HepG2 (cell line): ENCODE measurements around the gene KBTBD3. TPM values are rescaled to one million over a fixed set of nuclear protein-coding genes. Genes with fewer than 3 reads are reported as not detected.

Source experiments
- ATAC-seq: fragments of 200-7000 bp; cut with Tn5 transposase; 3 replicates; pipeline ENCODE4 v1.9.1; 2020; ENCODE audit warnings: mild to moderate bottlenecking, moderate library complexity
- BruUV-seq: library from RNA; stranded (reverse); fragments of 400-500 nt; replicated peaks from 2 replicates; lab custom pipeline; 2021; lab: Mats Ljungman, UMichigan
- CTCF ChIA-PET: fragments of 300-600 bp; formaldehyde crosslinking; extraction: SDS; loops from one replicate; lab custom pipeline; 2021; ENCODE audit warnings: low total read pairs, inconsistent platforms, low intra/inter-chr PET ratio; lab: Yijun Ruan, JAX
- POLR2A ChIA-PET: fragments of 350-600 bp; sonication (Branson Sonifier 250); formaldehyde crosslinking; loops from one replicate; lab custom pipeline; 2020; ENCODE audit warnings: antibody characterized with exemption, inconsistent platforms; lab: Yijun Ruan, JAX
- DNase-seq: peaks from one replicate; pipeline ENCODE4 v3.0.0-alpha.2; 2015; ENCODE audit warnings: low spot score
- FAIRE-seq: peaks from 3 replicates; lab custom pipeline; 2011; peaks lifted over from hg19 to GRCh38; lab: Jason Lieb, UNC
- H2AFZ ChIP-seq: one replicate; pipeline ENCODE4 v1.6.1; 2011; ENCODE audit warnings: low read length, inconsistent platforms
- H3K27ac ChIP-seq: fragments of 300-600 bp; 3 replicates; pipeline ENCODE4 v1.8.0; 2011; ENCODE audit warnings: mixed run types, mild to moderate bottlenecking, mixed read lengths, low read length, inconsistent platforms; ENCODE audit not compliant: insufficient read depth; ENCODE audit errors: extremely low read length
- H3K27me3 ChIP-seq, 2 experiments: fragments of 200-600 bp in 1 of 2; 2 replicates in 1 of 2; 3 replicates in 1 of 2; pipeline versions ENCODE4 v1.6.0 to v1.8.0; 2011; ENCODE audit warnings: low read length in 2 of 2, mild to moderate bottlenecking in 2 of 2, moderate library complexity in 2 of 2, inconsistent platforms in 1 of 2; ENCODE audit not compliant: insufficient read depth in 2 of 2, control insufficient read depth in 1 of 2
- H3K36me3 ChIP-seq, 2 experiments: fragments of 200-600 bp in 1 of 2; replicated peaks in 1 of 2; 2 replicates in 1 of 2; 3 replicates in 1 of 2; pipeline versions ENCODE4 v1.5.1 to v1.8.0; 2011; ENCODE audit warnings: low read length in 2 of 2, inconsistent platforms in 1 of 2; ENCODE audit not compliant: insufficient read depth in 2 of 2, control insufficient read depth in 1 of 2
- H3K4me1 ChIP-seq: 2 replicates; pipeline ENCODE4 v1.5.1; 2012; ENCODE audit warnings: low read length, inconsistent platforms; ENCODE audit not compliant: insufficient read depth
- H3K4me2 ChIP-seq: 2 replicates; pipeline ENCODE4 v1.6.0; 2011; ENCODE audit warnings: low read depth, low read length, inconsistent platforms
- H3K4me3 ChIP-seq, 3 experiments: fragments of 200-600 bp in 1 of 3; sonication (generic), shearing (Covaris generic) in 1 of 3; replicated peaks in 1 of 3; 2 replicates each; pipeline ENCODE4 v1.5.1; 2011 to 2016; ENCODE audit warnings: low read length in 3 of 3, inconsistent platforms in 2 of 3, low read depth in 2 of 3, mild to moderate bottlenecking in 2 of 3, control low read depth in 1 of 3, mixed read lengths in 1 of 3; ENCODE audit not compliant: insufficient read depth in 1 of 3
- H3K79me2 ChIP-seq: one replicate; pipeline ENCODE4 v1.6.1; 2011; ENCODE audit warnings: low read length, inconsistent platforms; ENCODE audit not compliant: insufficient read depth
- H3K9ac ChIP-seq: 2 replicates; pipeline ENCODE4 v1.6.0; 2011; ENCODE audit warnings: mild to moderate bottlenecking, low read depth, low read length, inconsistent platforms; ENCODE audit not compliant: insufficient read depth
- H3K9me3 ChIP-seq: 2 replicates; pipeline ENCODE4 v1.5.1; 2012; ENCODE audit warnings: mild to moderate bottlenecking, low read length
- H4K20me1 ChIP-seq: 2 replicates; pipeline ENCODE4 v1.6.0; 2011; ENCODE audit warnings: inconsistent platforms, mild to moderate bottlenecking, low read length, moderate library complexity; ENCODE audit not compliant: insufficient read depth
- ARNT ChIP-seq: fragments of 450-650 bp; IDR thresholded peaks from 2 replicates; pipeline ENCODE4 v1.6.1; 2017
- FOXP1 ChIP-seq, 2 experiments: fragments of 450-650 bp in 1 of 2; IDR thresholded peaks; 2 replicates each; pipeline ENCODE4 v1.6.1; 2017 to 2018; ENCODE audit warnings: antibody characterized with exemption in 1 of 2
- HNRNPUL1 ChIP-seq: fragments of 200-400 bp; formaldehyde crosslinking; IDR thresholded peaks from 2 replicates; pipeline ENCODE4 v1.6.1; 2017; ENCODE audit warnings: low read depth, mild to moderate bottlenecking, low read length, moderate library complexity
- KLF13 ChIP-seq: sonication (generic); formaldehyde crosslinking; IDR thresholded peaks from 2 replicates; pipeline ENCODE4 v1.4.0; 2020; ENCODE audit warnings: mild to moderate bottlenecking, missing genetic modification reagents
- MAFF ChIP-seq: IDR thresholded peaks from 2 replicates; pipeline ENCODE4 v1.6.1; 2011; ENCODE audit warnings: low read depth, low read length, improper control_type of control experiment
- MTF2 ChIP-seq: sonication (generic); formaldehyde crosslinking; IDR thresholded peaks from 2 replicates; pipeline ENCODE4 v1.5.0; 2020; ENCODE audit warnings: missing genetic modification reagents, borderline replicate concordance
- PHF8 ChIP-seq: sonication (generic); formaldehyde crosslinking; IDR thresholded peaks from 2 replicates; pipeline ENCODE4 v1.5.0; 2020; ENCODE audit warnings: missing genetic modification reagents
- SIN3A ChIP-seq: IDR thresholded peaks from 2 replicates; pipeline ENCODE4 v1.6.1; 2011; ENCODE audit warnings: low read depth, mild to moderate bottlenecking, control low read depth, low read length, borderline replicate concordance
- SIX1 ChIP-seq: sonication (generic); formaldehyde crosslinking; IDR thresholded peaks from 2 replicates; pipeline ENCODE4 v1.4.0; 2020; ENCODE audit warnings: missing genetic modification reagents, borderline replicate concordance
- THYN1 ChIP-seq: sonication (generic); formaldehyde crosslinking; IDR thresholded peaks from 2 replicates; pipeline ENCODE4 v1.8.1; 2023; ENCODE audit warnings: low read depth, mild to moderate bottlenecking, moderate library complexity, missing genetic modification reagents, borderline replicate concordance
- ZC3H13 ChIP-seq: sonication (generic); formaldehyde crosslinking; IDR thresholded peaks from 2 replicates; pipeline ENCODE4 v1.8.1; 2023; ENCODE audit warnings: mild to moderate bottlenecking, missing genetic modification reagents, moderate library complexity
- ZEB1 ChIP-seq: IDR thresholded peaks from 2 replicates; pipeline ENCODE4 v1.6.1; 2012; ENCODE audit warnings: mild to moderate bottlenecking, low read depth, inconsistent platforms; ENCODE audit not compliant: insufficient replicate concordance
- ZFP41 ChIP-seq: sonication (generic); formaldehyde crosslinking; IDR thresholded peaks from 2 replicates; pipeline ENCODE4 v1.4.0; 2020; ENCODE audit warnings: mild to moderate bottlenecking, missing genetic modification reagents, borderline replicate concordance
- ZNF264 ChIP-seq: sonication (generic); formaldehyde crosslinking; IDR thresholded peaks from 2 replicates; pipeline ENCODE4 v1.4.0; 2020; ENCODE audit warnings: missing genetic modification reagents
- ZNF274 ChIP-seq: sonication (generic); formaldehyde crosslinking; IDR thresholded peaks from 2 replicates; pipeline ENCODE4 v1.5.1; 2020; ENCODE audit warnings: mild to moderate bottlenecking, missing genetic modification reagents
- ZNF383 ChIP-seq: sonication (generic); formaldehyde crosslinking; IDR thresholded peaks from 2 replicates; pipeline ENCODE4 v1.4.0; 2020; ENCODE audit warnings: missing genetic modification reagents, mild to moderate bottlenecking, borderline replicate concordance
- WGBS: methylation state at CpG from one replicate; pipeline ENCODE4 v1.1.6; 2017; ENCODE audit warnings: low lambda C conversion rate; 5-methylcytosine and 5-hydroxymethylcytosine counted together
- in situ Hi-C: cut with HindIII; loops from 2 replicates; pipeline ENCODE4 v1.10.0; 2017; ENCODE audit warnings: low pct_unique_long_range_greater_than_20kb; ENCODE audit not compliant: extremely low pct_ligation_motif_present
- intact Hi-C: fragments of 100-400 bp; cut with micrococcal nuclease; formaldehyde crosslinking; loops from one replicate; pipeline ENCODE4 v1.10.0; 2022; ENCODE audit not compliant: unreplicated experiment
- polyA plus RNA-seq, 8 experiments: library from polyadenylated mRNA; depleted of rRNA in 3 of 8; stranded (reverse) in 7 of 8; unstranded in 1 of 8; fragments of >200 nt; fragmentation: Illumina TruSeq in 4 of 8; extraction: Trizol in 4 of 8; gene quantifications; 2 replicates each; pipeline versions ENCODE4 v1.2.1 to v1.2.3, GENCODE V29; 2011 to 2016; ENCODE audit warnings: low read depth in 4 of 8, missing spikeins in 1 of 8, mixed read lengths in 1 of 8; ENCODE audit not compliant: insufficient read depth in 1 of 8
- total RNA-seq, 5 experiments: library from RNA; depleted of rRNA; stranded (reverse); fragments of >200 nt; fragmentation: Illumina TruSeq; extraction: Trizol; gene quantifications; 2 replicates each; pipeline ENCODE4 v1.2.3, GENCODE V29; 2016; ENCODE audit warnings: low read depth in 1 of 5
- TF ChIP-seq, protein P1 (sequence below), 2 experiments: fragments of 450-650 bp in 1 of 2; sonication (generic) in 1 of 2; formaldehyde crosslinking in 1 of 2; IDR thresholded peaks; 2 replicates each; pipeline versions ENCODE4 v1.6.1 to v1.8.0; 2016 to 2022; ENCODE audit warnings: antibody characterized with exemption in 1 of 2, mild to moderate bottlenecking in 1 of 2, missing genetic modification reagents in 1 of 2

Gene KBTBD3
- total and polyA plus RNA-seq, 2 of the 13 experiments (the other 11 are each of a cell fraction or from before 2014, with no cell fraction given): 1.8 to 7.4 TPM

GRCh38 chr11:106017093-106017492, 60.1 kb downstream of the KBTBD3 start:
- H3K4me2 ChIP-seq: no peak overlapping the region
- no peak overlapping the region for H3K9ac ChIP-seq
- no peak for ATAC-seq
- intact Hi-C loops: no loop called here
- no peak for DNase-seq
- no TSS peak for BruUV-seq
- H3K79me2 ChIP-seq: peaks cover 11% of the 10 kb centered on the region
- H4K20me1 ChIP-seq: no peaks in the 10 kb centered on the region
- peaks cover 42% of the 10 kb centered on the region for H3K4me1 ChIP-seq
- CTCF ChIA-PET: no interaction called here
- no peaks in the 10 kb centered on the region for H3K9me3 ChIP-seq
- no peak overlapping the region for H3K27ac ChIP-seq
- POLR2A ChIA-PET: no interaction called here
- FAIRE-seq: no peak
- WGBS: 97% methylated on average over 2 of the region's 2 CpGs
- no peak overlapping the region for H2AFZ ChIP-seq
- no peaks in the 10 kb centered on the region for H3K36me3 ChIP-seq
- in situ Hi-C loops: no loop called here
- H3K27me3 ChIP-seq: no peaks in the 10 kb centered on the region
- no peak overlapping the region for H3K4me3 ChIP-seq
- no peak for TF ChIP-seq ZNF274 (CRISPR knock-in tag)
- no peak for TF ChIP-seq FOXP1 (IDR thresholded peaks at IDR 0.05)
- no peak for TF ChIP-seq FOXP1 (CRISPR knock-in tag; IDR thresholded peaks at IDR 0.05)
- no peak for TF ChIP-seq THYN1 (CRISPR knock-in tag)
- no peak for TF ChIP-seq MTF2
- no peak for TF ChIP-seq ZNF383
- TF ChIP-seq ZC3H13 (CRISPR knock-in tag): no peak
- TF ChIP-seq PHF8 (CRISPR knock-in tag): no peak
- TF ChIP-seq ZNF264: no peak
- no peak for TF ChIP-seq SIX1
- TF ChIP-seq KLF13 (CRISPR knock-in tag): no peak
- TF ChIP-seq, protein P1, sequence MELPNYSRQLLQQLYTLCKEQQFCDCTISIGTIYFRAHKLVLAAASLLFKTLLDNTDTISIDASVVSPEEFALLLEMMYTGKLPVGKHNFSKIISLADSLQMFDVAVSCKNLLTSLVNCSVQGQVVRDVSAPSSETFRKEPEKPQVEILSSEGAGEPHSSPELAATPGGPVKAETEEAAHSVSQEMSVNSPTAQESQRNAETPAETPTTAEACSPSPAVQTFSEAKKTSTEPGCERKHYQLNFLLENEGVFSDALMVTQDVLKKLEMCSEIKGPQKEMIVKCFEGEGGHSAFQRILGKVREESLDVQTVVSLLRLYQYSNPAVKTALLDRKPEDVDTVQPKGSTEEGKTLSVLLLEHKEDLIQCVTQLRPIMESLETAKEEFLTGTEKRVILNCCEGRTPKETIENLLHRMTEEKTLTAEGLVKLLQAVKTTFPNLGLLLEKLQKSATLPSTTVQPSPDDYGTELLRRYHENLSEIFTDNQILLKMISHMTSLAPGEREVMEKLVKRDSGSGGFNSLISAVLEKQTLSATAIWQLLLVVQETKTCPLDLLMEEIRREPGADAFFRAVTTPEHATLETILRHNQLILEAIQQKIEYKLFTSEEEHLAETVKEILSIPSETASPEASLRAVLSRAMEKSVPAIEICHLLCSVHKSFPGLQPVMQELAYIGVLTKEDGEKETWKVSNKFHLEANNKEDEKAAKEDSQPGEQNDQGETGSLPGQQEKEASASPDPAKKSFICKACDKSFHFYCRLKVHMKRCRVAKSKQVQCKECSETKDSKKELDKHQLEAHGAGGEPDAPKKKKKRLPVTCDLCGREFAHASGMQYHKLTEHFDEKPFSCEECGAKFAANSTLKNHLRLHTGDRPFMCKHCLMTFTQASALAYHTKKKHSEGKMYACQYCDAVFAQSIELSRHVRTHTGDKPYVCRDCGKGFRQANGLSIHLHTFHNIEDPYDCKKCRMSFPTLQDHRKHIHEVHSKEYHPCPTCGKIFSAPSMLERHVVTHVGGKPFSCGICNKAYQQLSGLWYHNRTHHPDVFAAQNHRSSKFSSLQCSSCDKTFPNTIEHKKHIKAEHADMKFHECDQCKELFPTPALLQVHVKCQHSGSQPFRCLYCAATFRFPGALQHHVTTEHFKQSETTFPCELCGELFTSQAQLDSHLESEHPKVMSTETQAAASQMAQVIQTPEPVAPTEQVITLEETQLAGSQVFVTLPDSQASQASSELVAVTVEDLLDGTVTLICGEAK (IDR thresholded peaks at IDR 0.05): no peak
- TF ChIP-seq, protein P1 (CRISPR knock-in tag; IDR thresholded peaks at IDR 0.05): no peak
- no peak for TF ChIP-seq MAFF
- TF ChIP-seq ZFP41 (CRISPR knock-in tag): no peak
- no peak for TF ChIP-seq HNRNPUL1
- TF ChIP-seq ARNT: no peak
- TF ChIP-seq SIN3A: no peak
- TF ChIP-seq ZEB1: no peak
